NT2/D1 (cell line): ENCODE results near the gene AZIN2.
"Not testable (repeated sequence)": the region's sequence is repeated elsewhere in the genome, so short reads cannot be mapped to it uniquely, and the experiment has no call there.

Source experiments
- DNase-seq: peaks from one replicate; pipeline ENCODE4 v3.0.0-alpha.2; 2011; ENCODE audit warnings: low read depth, low spot score
- H3K27me3 ChIP-seq: 2 replicates; pipeline ENCODE4 v1.6.0; 2011; ENCODE audit warnings: mild to moderate bottlenecking; ENCODE audit not compliant: insufficient read length, insufficient read depth
- H3K36me3 ChIP-seq: 2 replicates; pipeline ENCODE4 v1.6.1; 2011; ENCODE audit warnings: mild to moderate bottlenecking, low read length, mixed read lengths; ENCODE audit not compliant: insufficient read depth, insufficient read length
- H3K4me1 ChIP-seq: 2 replicates; pipeline ENCODE4 v1.5.1; 2011; ENCODE audit not compliant: insufficient read depth, insufficient read length
- H3K4me3 ChIP-seq: 2 replicates; pipeline ENCODE4 v1.5.1; 2011; ENCODE audit warnings: low read depth; ENCODE audit not compliant: insufficient read length
- H3K9ac ChIP-seq: 2 replicates; pipeline ENCODE4 v1.6.0; 2011; ENCODE audit warnings: low read depth; ENCODE audit not compliant: insufficient read length
- H3K9me3 ChIP-seq: 2 replicates; pipeline ENCODE4 v1.5.1; 2011; ENCODE audit warnings: mild to moderate bottlenecking, low read length; ENCODE audit not compliant: insufficient read depth
- SUZ12 ChIP-seq: IDR thresholded peaks from 2 replicates; pipeline ENCODE4 v1.6.1; 2011; ENCODE audit not compliant: insufficient read length, insufficient read depth; ENCODE audit errors: extremely low read depth
- YY1 ChIP-seq: IDR thresholded peaks from 2 replicates; pipeline ENCODE4 v1.6.1; 2011; ENCODE audit not compliant: insufficient read length, insufficient read depth
- ZNF274 ChIP-seq: IDR thresholded peaks from 2 replicates; pipeline ENCODE4 v1.6.1; 2011; ENCODE audit warnings: mild to moderate bottlenecking, low read depth, low read length

The AZIN2 gene

DNA sequence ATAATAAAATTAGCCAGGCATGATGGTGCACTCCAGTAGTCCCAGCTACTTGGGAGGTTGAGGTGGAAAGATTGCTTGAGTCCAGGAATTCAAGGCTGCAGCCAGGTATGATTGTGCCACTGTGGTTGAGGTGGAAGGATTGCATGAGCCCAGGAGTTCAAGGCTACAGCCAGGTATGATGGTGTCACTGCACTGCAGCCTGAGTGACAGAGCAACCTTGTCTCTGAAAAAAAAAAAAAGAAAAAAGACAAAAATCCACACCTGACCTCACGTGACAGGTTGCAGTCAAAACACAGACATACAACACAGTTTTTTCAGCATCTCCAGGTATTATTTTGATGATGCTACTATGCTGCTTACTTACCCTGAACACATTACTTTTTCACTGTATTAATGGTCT is 39.9 kb upstream of the AZIN2 start:
- H3K27me3 ChIP-seq: no peaks in the 10 kb centered on the region
- TF ChIP-seq YY1: no peak
- no peak for TF ChIP-seq ZNF274
- TF ChIP-seq SUZ12: no peak
- H3K4me3 ChIP-seq: no peak overlapping the region
- H3K4me1 ChIP-seq: no peaks in the 10 kb centered on the region
- no peak overlapping the region for H3K9ac ChIP-seq
- DNase-seq: no peak
- H3K9me3 ChIP-seq: peaks cover 6% of the 10 kb centered on the region; the same call in 1 of the 2 replicates
- no peaks in the 10 kb centered on the region for H3K36me3 ChIP-seq

DNA sequence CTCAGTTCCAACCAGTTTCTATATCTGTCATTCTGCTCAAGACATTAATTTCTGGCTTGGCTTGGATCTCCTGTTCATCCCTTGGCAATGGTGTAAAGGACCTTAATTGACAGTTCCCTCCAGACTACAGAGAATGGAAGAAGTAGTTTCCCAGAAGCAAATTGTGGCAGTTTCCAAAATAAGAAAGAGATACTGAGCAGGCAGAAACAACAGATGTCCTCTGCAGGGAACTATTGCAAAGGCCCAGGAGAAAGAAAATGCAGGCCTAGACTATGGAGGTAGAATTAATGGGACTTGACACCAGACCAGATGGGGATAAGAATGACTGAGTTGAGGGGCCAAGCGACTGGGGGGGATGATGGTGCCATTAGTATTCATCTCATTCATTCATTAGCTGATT is 38.1 kb upstream of the AZIN2 start:
- H3K4me3 ChIP-seq: no peak overlapping the region
- no peaks in the 10 kb centered on the region for H3K4me1 ChIP-seq

DNA sequence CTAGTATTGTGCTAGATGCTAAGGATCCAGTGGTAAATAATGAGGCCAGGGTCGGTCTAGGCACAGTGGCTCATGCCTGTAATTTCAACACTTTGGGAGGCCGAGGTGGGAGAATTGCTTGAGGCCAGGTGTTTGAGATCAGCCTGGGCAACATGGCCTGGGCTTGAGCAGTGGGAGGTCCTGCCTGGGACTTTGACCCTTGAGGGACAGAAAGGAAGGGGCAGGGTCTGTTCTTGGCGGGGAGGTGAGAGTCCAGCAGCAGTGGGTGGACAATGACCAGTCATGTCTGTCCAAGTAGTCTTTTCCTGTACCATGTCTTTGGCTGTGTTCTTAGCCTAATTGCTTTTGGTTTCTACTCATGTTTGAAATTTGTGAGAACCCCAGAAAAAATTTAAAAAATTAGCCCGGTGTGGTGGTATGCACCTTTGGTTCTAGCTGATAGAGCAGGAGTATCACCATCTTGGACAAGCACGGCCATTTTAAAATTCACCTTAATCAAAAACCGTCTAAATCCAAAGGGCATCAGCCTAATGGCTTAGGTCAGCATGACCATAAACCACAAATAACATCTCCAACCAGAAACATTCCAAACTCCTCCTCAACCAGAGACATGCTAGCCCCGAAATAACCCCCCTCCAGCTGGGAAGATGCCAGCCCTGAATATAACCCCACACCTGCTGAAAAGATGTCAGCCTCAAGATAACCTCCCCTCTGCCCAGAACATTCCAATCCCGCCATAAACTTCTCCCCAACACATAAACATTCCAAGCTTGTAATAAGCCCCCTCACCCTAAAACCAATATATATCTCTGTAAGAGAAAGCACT is 37.5 kb upstream of the AZIN2 start:
- Histone ChIP-seq H3K9me3 (no peaks in the 10 kb centered on the region), H3K9ac (no peak overlapping the region), H3K27me3 (no peaks in the 10 kb centered on the region), H3K4me1 (no peaks in the 10 kb centered on the region), H3K4me3 (no peak overlapping the region), H3K36me3 (no peaks in the 10 kb centered on the region)
- TF ChIP-seq ZNF274 (no peak), SUZ12 (no peak), YY1 (no peak)
- DNase-seq: no peak

More for the DNA sequence above, 38.1 kb upstream of the AZIN2 start:
- no peak for DNase-seq
- no peaks in the 10 kb centered on the region for H3K36me3 ChIP-seq
- no peaks in the 10 kb centered on the region for H3K27me3 ChIP-seq
- no peak overlapping the region for H3K9ac ChIP-seq
- H3K9me3 ChIP-seq: no peaks in the 10 kb centered on the region
- TF ChIP-seq YY1: no peak
- TF ChIP-seq ZNF274: no peak
- TF ChIP-seq SUZ12: no peak

DNA sequence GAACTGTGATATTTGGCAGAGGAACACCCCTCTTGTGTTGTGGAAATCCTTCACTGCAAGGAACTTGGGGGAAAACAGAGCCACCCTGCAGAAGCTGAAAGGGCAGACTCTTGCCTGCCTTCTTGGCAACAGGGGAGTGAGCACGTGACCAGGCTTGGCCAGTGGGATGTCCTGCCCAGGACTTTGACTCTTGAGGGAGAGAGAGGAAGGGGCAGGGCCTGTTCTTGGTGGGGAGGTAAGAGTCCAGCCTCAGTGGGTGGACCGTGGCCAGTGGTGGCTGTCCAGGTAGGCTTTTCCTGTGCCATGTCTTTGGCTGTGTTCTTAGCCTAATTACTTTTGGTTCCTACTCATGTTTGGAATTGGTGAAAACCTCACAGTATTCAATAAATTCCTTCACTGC is 35.7 kb upstream of the AZIN2 start:
- TF ChIP-seq SUZ12 (no peak), ZNF274 (no peak), YY1 (no peak)
- Histone ChIP-seq H3K4me3 (no peak overlapping the region), H3K36me3 (no peaks in the 10 kb centered on the region), H3K4me1 (no peaks in the 10 kb centered on the region), H3K9ac (no peak overlapping the region), H3K9me3 (peaks cover 11% of the 10 kb centered on the region; the same call in 1 of the 2 replicates), H3K27me3 (no peaks in the 10 kb centered on the region)
- DNase-seq: no peak

DNA sequence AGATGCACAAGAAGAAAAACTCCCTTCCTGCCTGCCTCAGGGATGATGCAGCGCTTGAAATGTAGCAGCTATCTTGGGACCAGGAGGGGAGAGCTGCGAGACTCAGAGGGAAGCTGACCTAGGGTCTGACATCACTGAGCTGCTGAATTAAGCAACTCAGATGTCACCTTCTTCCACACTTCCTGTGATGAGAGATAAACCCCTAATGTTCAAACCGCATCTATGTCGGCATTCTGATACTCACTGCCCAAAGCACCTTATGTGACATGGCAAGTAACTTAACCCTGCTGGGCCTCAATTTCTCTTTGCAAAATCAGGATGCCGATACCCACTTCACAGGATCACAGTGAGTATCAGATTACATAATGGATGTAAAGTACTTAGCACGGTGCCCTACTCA is 35.1 kb upstream of the AZIN2 start:
- no peaks in the 10 kb centered on the region for H3K36me3 ChIP-seq
- no peaks in the 10 kb centered on the region for H3K27me3 ChIP-seq
- H3K4me1 ChIP-seq: no peaks in the 10 kb centered on the region
- no peak for TF ChIP-seq YY1
- TF ChIP-seq SUZ12: no peak
- no peak for TF ChIP-seq ZNF274
- no peak overlapping the region for H3K4me3 ChIP-seq
- no peak overlapping the region for H3K9ac ChIP-seq
- peaks cover 17% of the 10 kb centered on the region; the same call in 1 of the 2 replicates for H3K9me3 ChIP-seq
- DNase-seq: no peak

DNA sequence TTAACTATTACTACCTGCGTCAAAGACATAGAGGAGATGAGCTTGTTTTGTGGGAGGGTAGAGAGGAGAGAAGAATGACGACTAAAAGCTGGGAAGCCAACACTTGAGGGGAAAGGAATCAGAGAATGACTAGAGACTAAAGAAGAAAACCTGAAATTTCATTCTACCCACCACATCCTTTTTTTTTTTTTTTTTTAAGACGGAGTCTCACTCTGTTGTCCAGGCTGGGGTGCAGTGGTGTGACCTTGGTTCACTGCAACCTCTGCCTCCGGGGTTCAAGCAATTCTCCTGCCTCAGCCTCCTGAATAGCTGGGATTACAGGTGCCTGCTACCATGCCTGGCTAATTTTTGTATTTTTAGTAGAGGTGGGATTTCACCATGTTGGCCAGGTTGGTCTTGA is 34.7 kb upstream of the AZIN2 start:
- H3K4me1 ChIP-seq, H3K36me3 ChIP-seq, DNase-seq, H3K4me3 ChIP-seq, H3K27me3 ChIP-seq, H3K9ac ChIP-seq: not testable (repeated sequence)
- peaks cover 18% of the 10 kb centered on the region; the same call in 1 of the 2 replicates for H3K9me3 ChIP-seq

DNA sequence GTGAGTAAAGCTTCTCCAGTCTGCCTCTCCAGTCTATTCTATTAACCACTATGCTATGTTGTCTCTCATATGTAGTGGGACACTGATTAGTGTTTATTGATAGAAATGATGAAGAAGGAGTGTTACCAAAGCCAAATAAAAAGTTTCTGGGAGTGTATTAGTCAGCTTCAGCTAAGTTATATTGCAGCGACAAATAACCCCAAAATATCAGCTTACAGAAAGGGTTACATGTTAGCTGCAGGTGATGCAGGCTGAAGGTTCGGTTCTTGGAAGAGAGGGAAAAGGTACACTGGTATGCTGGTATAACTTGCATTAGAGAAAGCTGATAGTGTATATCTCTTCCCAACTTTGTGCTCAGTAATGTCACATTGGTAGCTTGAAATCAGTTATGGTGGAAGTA is 33.7 kb upstream of the AZIN2 start:
- Histone ChIP-seq H3K9me3 (peaks cover 18% of the 10 kb centered on the region; the same call in 1 of the 2 replicates), H3K36me3 (no peaks in the 10 kb centered on the region), H3K4me1 (no peaks in the 10 kb centered on the region), H3K27me3 (no peaks in the 10 kb centered on the region), H3K9ac (no peak overlapping the region), H3K4me3 (no peak overlapping the region)
- TF ChIP-seq YY1: no peak
- no peak for TF ChIP-seq ZNF274
- TF ChIP-seq SUZ12: no peak
- DNase-seq: no peak
